Ammon's horn (tissue), 1 donor: ENCODE data around the gene POLR3E.
"Not testable (repeated sequence)": the region's sequence is repeated elsewhere in the genome, so short reads cannot be mapped to it uniquely, and the experiment has no call there.

Experiments used
- DNase-seq: peaks from one replicate; pipeline ENCODE4 v3.0.0-alpha.2; 2016; ENCODE audit warnings: low spot score

POLR3E gene

GRCh38 chr16:22293137-22294106, 3.8 kb upstream of the POLR3E start:
- DNase-seq: no peak

- no peak for DNase-seq
These were observed 740 bp upstream of the POLR3E start for GRCh38 chr16:22296225-22297113.

GRCh38 chr16:22297871-22298733, 893 bp downstream of the POLR3E start:
- peak; percentile 78 for DNase-seq

GRCh38 chr16:22299036-22299435, 1.8 kb downstream of the POLR3E start:
- no peak for DNase-seq

- DNase-seq: peak; percentile 88
These were observed 3.3 kb downstream of the POLR3E start for GRCh38 chr16:22300427-22301071.

GRCh38 chr16:22301423-22301822, 4.2 kb downstream of the POLR3E start:
- DNase-seq: not testable (repeated sequence)

GRCh38 chr16:22302776-22303363, 5.7 kb downstream of the POLR3E start:
- DNase-seq: no peak

- no peak for DNase-seq
These were observed 7.2 kb downstream of the POLR3E start for GRCh38 chr16:22304411-22304810.

- DNase-seq: no peak
These were observed 9.6 kb downstream of the POLR3E start for GRCh38 chr16:22306788-22307187.

- DNase-seq: no peak
These were observed 10.6 kb downstream of the POLR3E start for GRCh38 chr16:22307838-22308237.

GRCh38 chr16:22308824-22309520, 11.8 kb downstream of the POLR3E start:
- no peak for DNase-seq

GRCh38 chr16:22311520-22311919, 14.3 kb downstream of the POLR3E start:
- DNase-seq: no peak

GRCh38 chr16:22312897-22313781, 15.9 kb downstream of the POLR3E start:
- DNase-seq: no peak

GRCh38 chr16:22313876-22314470, 16.8 kb downstream of the POLR3E start:
- no peak for DNase-seq

GRCh38 chr16:22314661-22315626, 17.7 kb downstream of the POLR3E start:
- DNase-seq: no peak

- DNase-seq: no peak
These were observed 18.8 kb downstream of the POLR3E start for GRCh38 chr16:22315979-22316378.

- no peak for DNase-seq
These were observed 19.2 kb downstream of the POLR3E start for GRCh38 chr16:22316411-22316811.
